ENCODE measurements around the gene RAMP1. TPM values are rescaled to one million over a fixed set of nuclear protein-coding genes. Genes with fewer than 3 reads are reported as not detected.

RAMP1 gene
- polyA plus RNA-seq (25.5 and 29.2 TPM in 2 replicates), polyA minus RNA-seq (6.0 and 6.8 TPM in 2 replicates)

DNA sequence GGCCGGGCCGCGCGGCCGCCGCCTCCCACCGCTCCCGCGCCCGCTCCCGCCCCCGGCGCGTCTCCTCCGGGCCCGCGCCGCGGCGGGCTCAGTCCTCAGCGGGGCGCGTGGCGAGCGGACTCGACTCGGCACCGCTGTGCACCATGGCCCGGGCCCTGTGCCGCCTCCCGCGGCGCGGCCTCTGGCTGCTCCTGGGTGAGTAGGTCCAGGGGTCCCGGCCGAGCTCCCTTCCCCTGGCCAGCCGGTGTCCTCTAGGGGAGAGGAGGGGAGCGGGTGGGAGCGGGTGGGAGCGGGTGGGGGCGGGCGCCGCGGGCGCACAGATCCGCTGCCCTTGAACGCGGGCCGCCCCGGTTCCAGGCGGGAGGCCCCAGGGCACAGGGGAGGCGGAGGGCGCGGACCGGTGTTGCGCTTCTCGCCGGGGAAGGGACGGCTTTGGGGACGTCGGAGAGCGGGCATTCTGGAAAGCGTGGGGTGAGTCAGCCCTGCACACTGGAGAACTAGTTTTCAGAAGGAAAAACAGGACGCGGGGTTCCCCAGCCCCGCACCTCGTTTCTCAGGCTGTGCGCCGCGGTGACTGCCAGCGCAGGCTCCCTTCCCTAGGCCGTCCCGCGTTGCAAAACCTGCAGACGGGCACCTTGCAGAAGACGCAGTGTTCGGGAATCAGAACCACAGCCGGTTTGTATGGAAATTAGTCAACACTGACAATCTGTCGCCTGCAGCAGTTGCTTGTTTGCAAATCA is at the start of gene RAMP1:
Gene RAMP1, plus strand, starts transcription at position 91 of the 740 bp plus-strand sequence. Its CDS starts 53 bp downstream, at position 144.
- Histone ChIP-seq H3F3A (ENCODE audit: insufficient read depth, low read length, poor library complexity, severe bottlenecking) (no peaks in the 10 kb centered on the region), H3K9me3 (ENCODE audit: low read length) (no peaks in the 10 kb centered on the region), H3K79me2 (replicated peaks; ENCODE audit: insufficient read depth, low read length) (no peaks in the 10 kb centered on the region), H3K9me2 (ENCODE audit: insufficient read depth, low read length) (no peaks in the 10 kb centered on the region), H3K4me3 (ENCODE audit: low read length) (peak within 1 kb of the TSS; percentile 60), H3K27me3 (ENCODE audit: insufficient read depth, low read depth, low read length) (peaks cover 22% of the 10 kb centered on the region), H3K27ac (ENCODE audit: low read length) (no peak within 1 kb of the TSS), H3K9ac (ENCODE audit: low read length) (peak within 1 kb of the TSS; percentile 8), H3K36me3 (ENCODE audit: insufficient read depth, low read length) (no peaks in the 10 kb centered on the region), H4K20me1 (ENCODE audit: insufficient read depth) (no peaks in the 10 kb centered on the region), H3K4me2 (ENCODE audit: low read length) (no peak within 1 kb of the TSS), H2AFZ (ENCODE audit: low read depth, low read length) (no peak within 1 kb of the TSS)
- TF ChIP-seq POLR2AphosphoS5 (IDR thresholded peaks at IDR 0.05) (no peak), RAD21 (conservative IDR thresholded peaks at IDR 0.05) (no peak), EP300 (conservative IDR thresholded peaks at IDR 0.05; ENCODE audit: poor library complexity, severe bottlenecking) (no peak), SMC3 (conservative IDR thresholded peaks at IDR 0.05; ENCODE audit: poor library complexity) (no peak), EZH2 (IDR thresholded peaks at IDR 0.05; ENCODE audit: borderline replicate concordance, insufficient read depth, low read length, poor library complexity, severe bottlenecking) (no peak), TAF1 (IDR thresholded peaks at IDR 0.05; ENCODE audit: low read depth) (no peak), MXI1 (conservative IDR thresholded peaks at IDR 0.05; ENCODE audit: poor library complexity, severe bottlenecking) (no peak)
- TF ChIP-seq, protein P1, sequence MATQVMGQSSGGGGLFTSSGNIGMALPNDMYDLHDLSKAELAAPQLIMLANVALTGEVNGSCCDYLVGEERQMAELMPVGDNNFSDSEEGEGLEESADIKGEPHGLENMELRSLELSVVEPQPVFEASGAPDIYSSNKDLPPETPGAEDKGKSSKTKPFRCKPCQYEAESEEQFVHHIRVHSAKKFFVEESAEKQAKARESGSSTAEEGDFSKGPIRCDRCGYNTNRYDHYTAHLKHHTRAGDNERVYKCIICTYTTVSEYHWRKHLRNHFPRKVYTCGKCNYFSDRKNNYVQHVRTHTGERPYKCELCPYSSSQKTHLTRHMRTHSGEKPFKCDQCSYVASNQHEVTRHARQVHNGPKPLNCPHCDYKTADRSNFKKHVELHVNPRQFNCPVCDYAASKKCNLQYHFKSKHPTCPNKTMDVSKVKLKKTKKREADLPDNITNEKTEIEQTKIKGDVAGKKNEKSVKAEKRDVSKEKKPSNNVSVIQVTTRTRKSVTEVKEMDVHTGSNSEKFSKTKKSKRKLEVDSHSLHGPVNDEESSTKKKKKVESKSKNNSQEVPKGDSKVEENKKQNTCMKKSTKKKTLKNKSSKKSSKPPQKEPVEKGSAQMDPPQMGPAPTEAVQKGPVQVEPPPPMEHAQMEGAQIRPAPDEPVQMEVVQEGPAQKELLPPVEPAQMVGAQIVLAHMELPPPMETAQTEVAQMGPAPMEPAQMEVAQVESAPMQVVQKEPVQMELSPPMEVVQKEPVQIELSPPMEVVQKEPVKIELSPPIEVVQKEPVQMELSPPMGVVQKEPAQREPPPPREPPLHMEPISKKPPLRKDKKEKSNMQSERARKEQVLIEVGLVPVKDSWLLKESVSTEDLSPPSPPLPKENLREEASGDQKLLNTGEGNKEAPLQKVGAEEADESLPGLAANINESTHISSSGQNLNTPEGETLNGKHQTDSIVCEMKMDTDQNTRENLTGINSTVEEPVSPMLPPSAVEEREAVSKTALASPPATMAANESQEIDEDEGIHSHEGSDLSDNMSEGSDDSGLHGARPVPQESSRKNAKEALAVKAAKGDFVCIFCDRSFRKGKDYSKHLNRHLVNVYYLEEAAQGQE (IDR thresholded peaks at IDR 0.05; ENCODE audit: borderline replicate concordance) = no peak
- TF ChIP-seq, protein P2, sequence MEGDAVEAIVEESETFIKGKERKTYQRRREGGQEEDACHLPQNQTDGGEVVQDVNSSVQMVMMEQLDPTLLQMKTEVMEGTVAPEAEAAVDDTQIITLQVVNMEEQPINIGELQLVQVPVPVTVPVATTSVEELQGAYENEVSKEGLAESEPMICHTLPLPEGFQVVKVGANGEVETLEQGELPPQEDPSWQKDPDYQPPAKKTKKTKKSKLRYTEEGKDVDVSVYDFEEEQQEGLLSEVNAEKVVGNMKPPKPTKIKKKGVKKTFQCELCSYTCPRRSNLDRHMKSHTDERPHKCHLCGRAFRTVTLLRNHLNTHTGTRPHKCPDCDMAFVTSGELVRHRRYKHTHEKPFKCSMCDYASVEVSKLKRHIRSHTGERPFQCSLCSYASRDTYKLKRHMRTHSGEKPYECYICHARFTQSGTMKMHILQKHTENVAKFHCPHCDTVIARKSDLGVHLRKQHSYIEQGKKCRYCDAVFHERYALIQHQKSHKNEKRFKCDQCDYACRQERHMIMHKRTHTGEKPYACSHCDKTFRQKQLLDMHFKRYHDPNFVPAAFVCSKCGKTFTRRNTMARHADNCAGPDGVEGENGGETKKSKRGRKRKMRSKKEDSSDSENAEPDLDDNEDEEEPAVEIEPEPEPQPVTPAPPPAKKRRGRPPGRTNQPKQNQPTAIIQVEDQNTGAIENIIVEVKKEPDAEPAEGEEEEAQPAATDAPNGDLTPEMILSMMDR (IDR thresholded peaks at IDR 0.05; ENCODE audit: poor library complexity, severe bottlenecking) = no peak

DNA sequence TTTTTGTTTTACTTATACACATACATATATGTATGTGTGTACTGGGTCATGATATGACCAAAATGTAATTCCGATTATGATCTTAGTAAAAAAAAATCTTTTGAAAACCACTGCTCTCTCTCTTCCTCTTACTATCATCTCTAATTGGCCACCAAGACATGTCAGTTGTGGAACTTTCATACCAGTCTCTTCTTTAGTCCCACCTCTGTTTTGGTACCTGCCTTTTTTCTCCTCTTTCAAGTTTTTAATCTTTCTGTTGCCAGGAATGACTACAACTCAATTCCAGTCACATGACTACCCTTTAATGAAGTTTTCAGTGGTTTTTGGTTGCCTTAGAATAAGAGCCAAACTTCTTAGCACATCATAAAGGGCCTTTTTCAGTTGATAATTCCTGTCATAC is 43.8 kb upstream of the RAMP1 start:
- Histone ChIP-seq H3F3A (ENCODE audit: insufficient read depth, low read length, poor library complexity, severe bottlenecking) (no peaks in the 10 kb centered on the region), H3K9me3 (ENCODE audit: low read length) (no peaks in the 10 kb centered on the region), H3K4me2 (ENCODE audit: low read length) (no peak overlapping the region), H3K27ac (ENCODE audit: low read length) (no peak overlapping the region), H3K4me3 (ENCODE audit: low read length) (no peak overlapping the region), H3K79me2 (replicated peaks; ENCODE audit: insufficient read depth, low read length) (no peaks in the 10 kb centered on the region), H3K9me2 (ENCODE audit: insufficient read depth, low read length) (no peaks in the 10 kb centered on the region), H3K9ac (ENCODE audit: low read length) (no peak overlapping the region), H3K36me3 (ENCODE audit: insufficient read depth, low read length) (no peaks in the 10 kb centered on the region), H2AFZ (ENCODE audit: low read depth, low read length) (no peak overlapping the region), H4K20me1 (ENCODE audit: insufficient read depth) (no peaks in the 10 kb centered on the region), H3K27me3 (ENCODE audit: insufficient read depth, low read depth, low read length) (no peaks in the 10 kb centered on the region)
- TF ChIP-seq MXI1 (conservative IDR thresholded peaks at IDR 0.05; ENCODE audit: poor library complexity, severe bottlenecking) (no peak), EZH2 (IDR thresholded peaks at IDR 0.05; ENCODE audit: borderline replicate concordance, insufficient read depth, low read length, poor library complexity, severe bottlenecking) (no peak)
